Type B pancreatic cell (in vitro differentiated cells): ENCODE measurements around the gene RSPO4. TPM values are rescaled to one million over a fixed set of nuclear protein-coding genes. Genes with fewer than 3 reads are reported as not detected.

Experiments used
- DNase-seq: peaks from one replicate; pipeline ENCODE4 v3.0.0; 2021; ENCODE audit warnings: mixed read lengths; ENCODE audit not compliant: unreplicated experiment; ENCODE audit errors: extremely low spot score
- H3K27ac Mint-ChIP-seq: 2 replicates; pipeline ENCODE4 v1.8.0; 2021; ENCODE audit warnings: mild to moderate bottlenecking, mixed read lengths
- H3K27me3 Mint-ChIP-seq: 2 replicates; pipeline ENCODE4 v1.8.0; 2021; ENCODE audit warnings: mixed read lengths
- H3K36me3 Mint-ChIP-seq: 2 replicates; pipeline ENCODE4 v1.8.0; 2021; ENCODE audit warnings: mixed read lengths
- H3K4me1 Mint-ChIP-seq: one replicate; pipeline ENCODE4 v1.8.0; 2021; ENCODE audit warnings: mixed read lengths; ENCODE audit not compliant: unreplicated experiment
- H3K4me3 Mint-ChIP-seq: 2 replicates; pipeline ENCODE4 v1.8.0; 2021; ENCODE audit warnings: mild to moderate bottlenecking, mixed read lengths
- H3K9me3 Mint-ChIP-seq: 2 replicates; pipeline ENCODE4 v1.8.0; 2021; ENCODE audit warnings: mixed read lengths
- total RNA-seq: library from RNA; stranded (reverse); gene quantifications from 2 replicates; pipeline ENCODE4 v1.2.1, GENCODE V29; 2021; ENCODE audit warnings: low replicate concordance
- TF ChIP-seq, protein P1 (sequence below): fragments of 200-600 bp; sonication (generic); conservative IDR thresholded peaks from 2 replicates; pipeline ENCODE4 v1.5.0; 2021; ENCODE audit warnings: antibody characterized with exemption, mild to moderate bottlenecking

The RSPO4 gene
- total RNA-seq, 1 donor from 2014 or later: 2.4 TPM

- Mint-ChIP-seq H3K36me3 (no peaks in the 10 kb centered on the region), H3K27ac (no peak overlapping the region), H3K4me3 (no peak overlapping the region), H3K4me1 (no peaks in the 10 kb centered on the region), H3K27me3 (peaks cover 15% of the 10 kb centered on the region), H3K9me3 (no peaks in the 10 kb centered on the region)
- DNase-seq: no peak
- TF ChIP-seq, protein P1, sequence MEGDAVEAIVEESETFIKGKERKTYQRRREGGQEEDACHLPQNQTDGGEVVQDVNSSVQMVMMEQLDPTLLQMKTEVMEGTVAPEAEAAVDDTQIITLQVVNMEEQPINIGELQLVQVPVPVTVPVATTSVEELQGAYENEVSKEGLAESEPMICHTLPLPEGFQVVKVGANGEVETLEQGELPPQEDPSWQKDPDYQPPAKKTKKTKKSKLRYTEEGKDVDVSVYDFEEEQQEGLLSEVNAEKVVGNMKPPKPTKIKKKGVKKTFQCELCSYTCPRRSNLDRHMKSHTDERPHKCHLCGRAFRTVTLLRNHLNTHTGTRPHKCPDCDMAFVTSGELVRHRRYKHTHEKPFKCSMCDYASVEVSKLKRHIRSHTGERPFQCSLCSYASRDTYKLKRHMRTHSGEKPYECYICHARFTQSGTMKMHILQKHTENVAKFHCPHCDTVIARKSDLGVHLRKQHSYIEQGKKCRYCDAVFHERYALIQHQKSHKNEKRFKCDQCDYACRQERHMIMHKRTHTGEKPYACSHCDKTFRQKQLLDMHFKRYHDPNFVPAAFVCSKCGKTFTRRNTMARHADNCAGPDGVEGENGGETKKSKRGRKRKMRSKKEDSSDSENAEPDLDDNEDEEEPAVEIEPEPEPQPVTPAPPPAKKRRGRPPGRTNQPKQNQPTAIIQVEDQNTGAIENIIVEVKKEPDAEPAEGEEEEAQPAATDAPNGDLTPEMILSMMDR: peak; percentile 64
These were observed 28.3 kb downstream of the RSPO4 start for GRCh38 chr20:973785-974194.

DNA sequence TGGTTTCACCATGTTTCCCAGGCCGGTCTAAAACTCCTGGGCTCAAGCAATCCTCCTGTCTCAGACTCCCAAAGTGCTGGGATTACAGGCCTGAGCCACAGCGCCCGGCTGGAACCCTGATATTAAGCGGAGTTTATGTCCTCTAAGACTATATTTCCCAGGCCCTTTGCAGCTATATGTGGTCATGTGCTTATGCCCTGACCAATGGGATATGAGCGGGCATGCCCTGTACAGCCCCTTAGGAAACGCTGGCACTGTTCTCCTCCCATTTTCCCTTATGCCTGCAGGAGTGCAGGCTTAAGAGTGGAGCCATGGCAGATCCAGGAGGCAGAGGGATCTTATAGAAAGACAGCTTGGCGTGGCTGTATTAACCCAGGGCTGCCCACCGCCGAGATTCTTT is 29.9 kb downstream of the RSPO4 start:
- no peaks in the 10 kb centered on the region for H3K36me3 Mint-ChIP-seq
- TF ChIP-seq, protein P1: no peak
- H3K9me3 Mint-ChIP-seq: no peaks in the 10 kb centered on the region
- DNase-seq: no peak
- no peaks in the 10 kb centered on the region for H3K4me1 Mint-ChIP-seq
- H3K27ac Mint-ChIP-seq: no peak overlapping the region
- no peak overlapping the region for H3K4me3 Mint-ChIP-seq
- peaks cover 20% of the 10 kb centered on the region for H3K27me3 Mint-ChIP-seq

GRCh38 chr20:971346-971745 is 30.8 kb downstream of the RSPO4 start:
- H3K9me3 Mint-ChIP-seq: no peaks in the 10 kb centered on the region
- peaks cover 20% of the 10 kb centered on the region for H3K27me3 Mint-ChIP-seq
- TF ChIP-seq, protein P1: no peak
- no peaks in the 10 kb centered on the region for H3K4me1 Mint-ChIP-seq
- DNase-seq: no peak
- no peak overlapping the region for H3K27ac Mint-ChIP-seq
- no peaks in the 10 kb centered on the region for H3K36me3 Mint-ChIP-seq
- no peak overlapping the region for H3K4me3 Mint-ChIP-seq

- Mint-ChIP-seq H3K27ac (no peak overlapping the region), H3K27me3 (peaks cover 24% of the 10 kb centered on the region), H3K4me3 (no peak overlapping the region), H3K4me1 (no peaks in the 10 kb centered on the region), H3K36me3 (no peaks in the 10 kb centered on the region), H3K9me3 (no peaks in the 10 kb centered on the region)
- no peak for DNase-seq
- TF ChIP-seq, protein P1: no peak
These were observed 32.2 kb downstream of the RSPO4 start for GRCh38 chr20:969868-970267.

GRCh38 chr20:967796-968742 is 34.0 kb downstream of the RSPO4 start:
- DNase-seq: no peak
- TF ChIP-seq, protein P1: no peak
- no peaks in the 10 kb centered on the region for H3K9me3 Mint-ChIP-seq
- H3K27ac Mint-ChIP-seq: no peak overlapping the region
- H3K36me3 Mint-ChIP-seq: no peaks in the 10 kb centered on the region
- H3K4me3 Mint-ChIP-seq: no peak overlapping the region
- H3K4me1 Mint-ChIP-seq: no peaks in the 10 kb centered on the region
- H3K27me3 Mint-ChIP-seq: peaks cover 24% of the 10 kb centered on the region
